ENCODE measurements around the gene SCARF1.

The SCARF1 gene

GRCh38 chr17:1648173-1648962 lies 2.8 kb upstream of the SCARF1 start:
- no peak for DNase-seq

- no peak for DNase-seq
Measured at GRCh38 chr17:1647802-1648171, 2.3 kb upstream of the SCARF1 start.

- no peak for DNase-seq
Measured at GRCh38 chr17:1646199-1646875, 805 bp upstream of the SCARF1 start.

GRCh38 chr17:1644493-1645206 lies 882 bp downstream of the SCARF1 start:
- peak; percentile 44 to 62 for DNase-seq

- peak in 1 of 2 experiments; percentile 23 for DNase-seq
Measured at GRCh38 chr17:1643999-1644492, 1.5 kb downstream of the SCARF1 start.

GRCh38 chr17:1643293-1643998 lies 2.1 kb downstream of the SCARF1 start:
- peak; percentile 34 to 42 for DNase-seq

- DNase-seq: no peak
Measured at GRCh38 chr17:1641065-1641403, 4.5 kb downstream of the SCARF1 start.

GRCh38 chr17:1640329-1641064 lies 5.0 kb downstream of the SCARF1 start:
- no peak for DNase-seq

- no peak for DNase-seq
Measured at GRCh38 chr17:1639549-1640180, 5.9 kb downstream of the SCARF1 start.

- DNase-seq: no peak
Measured at GRCh38 chr17:1638624-1639300, 6.8 kb downstream of the SCARF1 start.

GRCh38 chr17:1638171-1638590 lies 7.4 kb downstream of the SCARF1 start:
- no peak for DNase-seq

GRCh38 chr17:1636732-1637285 lies 8.7 kb downstream of the SCARF1 start:
- no peak for DNase-seq

- DNase-seq: no peak
Measured at GRCh38 chr17:1635675-1636465, 9.7 kb downstream of the SCARF1 start.

- no peak for DNase-seq
Measured at GRCh38 chr17:1634841-1635650, 10.5 kb downstream of the SCARF1 start.

GRCh38 chr17:1630662-1631061 lies 14.9 kb downstream of the SCARF1 start:
- DNase-seq: no peak

- peak; percentile 89 to 92 for DNase-seq
Measured at GRCh38 chr17:1629504-1630310, 15.8 kb downstream of the SCARF1 start.

GRCh38 chr17:1628856-1629503 lies 16.6 kb downstream of the SCARF1 start:
- peak; percentile 89 to 92 for DNase-seq
